H1 (cell line): ENCODE results near the gene SNAPC2. TPM values are rescaled to one million over a fixed set of nuclear protein-coding genes. Genes with fewer than 3 reads are reported as not detected.

ENCODE experiments used
- CBX5 ChIP-seq: fragments of 300-800, 300-1000 bp; sonication (generic); IDR thresholded peaks from 2 replicates; pipeline ENCODE4 v1.7.1; 2016; ENCODE audit warnings: antibody characterized with exemption, low read length, low read depth
- CHD7 ChIP-seq: fragments of 300-600 bp; sonication (generic); IDR thresholded peaks from 2 replicates; pipeline ENCODE4 v1.7.1; 2012; ENCODE audit warnings: low read length, moderate library complexity, mild to moderate bottlenecking, inconsistent platforms; ENCODE audit not compliant: insufficient replicate concordance
- CTCF ChIP-seq, 3 experiments: IDR thresholded peaks; 1 replicate in 2 of 3; 2 replicates in 1 of 3; pipeline versions ENCODE4 v1.5.1 to v1.6.1; 2011; ENCODE audit warnings: low read length in 3 of 3, mild to moderate bottlenecking in 3 of 3, inconsistent platforms in 2 of 3, low read depth in 1 of 3, moderate library complexity in 1 of 3; ENCODE audit not compliant: insufficient read depth in 1 of 3; ENCODE audit errors: control extremely low read depth in 1 of 3
- HDAC2 ChIP-seq, 2 experiments: fragments of 300-600 bp in 1 of 2; sonication (generic) in 1 of 2; IDR thresholded peaks; 2 replicates each; pipeline ENCODE4 v1.6.1; 2011 to 2012; ENCODE audit warnings: low read depth in 2 of 2, low read length in 2 of 2, mild to moderate bottlenecking in 2 of 2, moderate library complexity in 2 of 2, borderline replicate concordance in 1 of 2, inconsistent platforms in 1 of 2
- POLR2A ChIP-seq, 2 experiments: IDR thresholded peaks; 1 replicate in 1 of 2; 2 replicates in 1 of 2; pipeline ENCODE4 v1.6.1; 2011; ENCODE audit warnings: low read depth in 2 of 2, low read length in 2 of 2, mild to moderate bottlenecking in 2 of 2; ENCODE audit errors: control extremely low read depth in 1 of 2
- SAP30 ChIP-seq: fragments of 300-600 bp; sonication (generic); IDR thresholded peaks from 2 replicates; pipeline ENCODE4 v1.7.1; 2012; ENCODE audit warnings: low read length, moderate library complexity, mild to moderate bottlenecking, inconsistent platforms; ENCODE audit not compliant: insufficient read depth, insufficient replicate concordance
- polyA plus RNA-seq, 7 experiments: library from polyadenylated mRNA; depleted of rRNA in 3 of 7; stranded (reverse) in 5 of 7; unstranded in 2 of 7; fragments of >200 nt in 5 of 7; fragments of 200-250 nt in 2 of 7; gene quantifications; 1 replicate in 5 of 7; 2 replicates in 1 of 7; 4 replicates in 1 of 7; pipeline versions ENCODE4 v1.2.1 to v1.2.3, GENCODE V29; 2011 to 2013; ENCODE audit warnings: missing spikeins in 2 of 7, mixed read lengths in 2 of 7
- total RNA-seq: library from RNA; stranded (reverse); fragmentation: NEBNext Ultra II Directional; extraction: Animal tissue kit (Norgen Biotek cat#: 25700); gene quantifications from 2 replicates; pipeline ENCODE4 v1.2.1, GENCODE V29; 2021

The SNAPC2 gene
- total and polyA plus RNA-seq, 2 of the 8 experiments (the other 6 are each of a cell fraction or from before 2014, with no cell fraction given): 18.2 to 20.3 TPM

DNA sequence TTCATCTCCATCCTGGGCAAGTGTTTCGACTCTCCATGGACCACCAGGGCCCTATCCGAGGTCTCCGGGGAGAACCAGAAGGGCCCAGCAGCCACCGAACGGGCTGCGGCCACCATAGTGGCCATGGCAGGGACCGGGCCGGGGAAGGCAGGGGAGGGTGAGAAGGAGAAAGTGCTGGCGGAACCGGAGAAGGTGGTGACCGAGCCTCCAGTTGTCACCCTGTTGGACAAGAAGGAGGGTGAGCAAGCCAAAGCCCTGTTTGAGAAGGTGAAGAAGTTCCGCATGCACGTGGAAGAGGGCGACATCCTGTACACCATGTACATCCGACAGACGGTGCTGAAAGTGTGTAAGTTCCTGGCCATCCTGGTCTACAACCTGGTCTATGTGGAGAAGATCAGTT, 21.2 kb upstream of the SNAPC2 start (continued):
- TF ChIP-seq CHD7: no peak
- TF ChIP-seq CBX5: no peak
- no peak for TF ChIP-seq SAP30
- TF ChIP-seq CTCF (IDR thresholded peaks at IDR 0.05; ENCODE audit: control extremely low read depth in 1 of 3, insufficient read depth in 1 of 3, low read depth in 1 of 3, low read length in 3 of 3): no peak
- TF ChIP-seq HDAC2 (IDR thresholded peaks at IDR 0.05; ENCODE audit: borderline replicate concordance in 1 of 2, low read depth in 2 of 2, low read length in 2 of 2): no peak
- TF ChIP-seq POLR2A (IDR thresholded peaks at IDR 0.05; ENCODE audit: control extremely low read depth in 1 of 2, low read depth in 2 of 2, low read length in 2 of 2): no peak
